ENCODE results near the gene ECT2.

The ECT2 gene

DNA sequence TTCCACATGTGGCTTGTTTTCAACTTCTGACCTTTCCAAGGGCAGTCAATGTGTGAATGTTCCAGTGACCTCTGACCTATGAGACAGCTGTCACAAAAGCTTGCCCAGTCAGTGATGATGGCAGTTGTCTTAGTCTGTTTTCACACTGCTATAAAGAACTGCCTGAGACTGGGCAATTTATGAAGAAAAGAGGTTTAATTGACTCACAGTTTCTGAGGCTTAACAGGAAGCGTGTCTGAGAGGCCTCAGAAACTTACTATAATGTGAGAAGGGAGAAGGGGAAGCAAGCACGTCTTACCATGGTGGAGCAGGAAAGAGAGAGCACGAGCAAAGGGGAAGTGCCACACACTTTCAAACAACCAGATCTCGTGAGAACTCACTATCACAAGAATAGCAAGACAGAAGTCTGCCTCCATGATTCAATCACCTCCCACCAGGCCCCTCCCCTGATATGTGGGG lies 95.6 kb downstream of the ECT2 start:
- ChIA-PET CTCF (no interaction called here), POLR2A (no interaction called here)
- TF ChIP-seq SP1 (IDR thresholded peaks at IDR 0.05): no peak
- no peak for TF ChIP-seq BHLHE40 (IDR thresholded peaks at IDR 0.05; ENCODE audit: borderline replicate concordance)
- no peak for TF ChIP-seq ARNT (IDR thresholded peaks at IDR 0.05)
- TF ChIP-seq L3MBTL2 (conservative IDR thresholded peaks at IDR 0.05): no peak
- no peak for TF ChIP-seq HDGF (IDR thresholded peaks at IDR 0.05; ENCODE audit: borderline replicate concordance)
- TF ChIP-seq ELF4 (IDR thresholded peaks at IDR 0.05): no peak
- no peak for TF ChIP-seq LEF1 (IDR thresholded peaks at IDR 0.05; ENCODE audit: borderline replicate concordance)
- no peak for TF ChIP-seq FOXK2 (IDR thresholded peaks at IDR 0.05)
- TF ChIP-seq ZNF384 (IDR thresholded peaks at IDR 0.05): no peak
- TF ChIP-seq FOXM1 (IDR thresholded peaks at IDR 0.05; ENCODE audit: borderline replicate concordance): no peak
- TF ChIP-seq SUZ12 (IDR thresholded peaks at IDR 0.05): no peak
- no peak for TF ChIP-seq TARDBP (IDR thresholded peaks at IDR 0.05)
- no peak for TF ChIP-seq PKNOX1 (IDR thresholded peaks at IDR 0.05)
- TF ChIP-seq FOXA1 (IDR thresholded peaks at IDR 0.05): no peak
- no peak for TF ChIP-seq CTBP1 (IDR thresholded peaks at IDR 0.05; ENCODE audit: borderline replicate concordance)
- DNase-seq (ENCODE audit: extremely low spot score): no peak

DNA sequence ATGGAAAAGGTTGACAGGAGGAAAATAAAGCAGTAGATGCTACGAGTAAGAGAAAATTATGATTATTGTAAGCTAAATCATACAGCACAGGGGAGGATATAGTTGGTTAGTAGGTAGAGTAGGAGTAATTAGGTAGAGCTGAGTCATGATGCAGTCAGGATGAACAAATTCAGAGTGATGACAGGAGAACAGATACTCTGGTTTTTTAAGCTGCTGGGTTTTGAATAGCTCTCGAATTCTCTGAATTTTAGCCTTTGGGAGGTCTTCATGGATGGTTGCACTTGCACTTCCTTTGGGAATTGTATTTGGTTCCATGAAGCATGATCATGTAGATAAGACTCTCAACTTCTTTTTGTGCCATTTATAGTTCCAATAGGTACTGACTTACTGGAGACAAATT lies 96.2 kb downstream of the ECT2 start:
- CTCF ChIA-PET: no interaction called here
- no peak for TF ChIP-seq CTBP1 (IDR thresholded peaks at IDR 0.05; ENCODE audit: borderline replicate concordance)
- no peak for TF ChIP-seq ARNT (IDR thresholded peaks at IDR 0.05)
- no peak for TF ChIP-seq BHLHE40 (IDR thresholded peaks at IDR 0.05; ENCODE audit: borderline replicate concordance)
- TF ChIP-seq SP1 (IDR thresholded peaks at IDR 0.05): no peak
- TF ChIP-seq FOXA1 (IDR thresholded peaks at IDR 0.05): no peak
- no peak for TF ChIP-seq SUZ12 (IDR thresholded peaks at IDR 0.05)
- TF ChIP-seq TARDBP (IDR thresholded peaks at IDR 0.05): no peak
- TF ChIP-seq FOXK2 (IDR thresholded peaks at IDR 0.05): no peak
- no peak for TF ChIP-seq ZNF384 (IDR thresholded peaks at IDR 0.05)
- TF ChIP-seq HDGF (IDR thresholded peaks at IDR 0.05; ENCODE audit: borderline replicate concordance): no peak
- TF ChIP-seq LEF1 (IDR thresholded peaks at IDR 0.05; ENCODE audit: borderline replicate concordance): no peak
- TF ChIP-seq ELF4 (IDR thresholded peaks at IDR 0.05): no peak
- TF ChIP-seq L3MBTL2 (conservative IDR thresholded peaks at IDR 0.05): no peak
- no peak for TF ChIP-seq NFRKB (IDR thresholded peaks at IDR 0.05)
- no peak for TF ChIP-seq PKNOX1 (IDR thresholded peaks at IDR 0.05)
- no peak for TF ChIP-seq FOXM1 (IDR thresholded peaks at IDR 0.05; ENCODE audit: borderline replicate concordance)
- POLR2A ChIA-PET: no interaction called here
- DNase-seq (ENCODE audit: extremely low spot score): no peak

GRCh38 chr3:172847292-172847691 lies 96.8 kb downstream of the ECT2 start:
- TF ChIP-seq BHLHE40 (IDR thresholded peaks at IDR 0.05; ENCODE audit: borderline replicate concordance) (no peak), NFRKB (IDR thresholded peaks at IDR 0.05) (no peak), FOXA1 (IDR thresholded peaks at IDR 0.05) (no peak), SUZ12 (IDR thresholded peaks at IDR 0.05) (no peak), L3MBTL2 (conservative IDR thresholded peaks at IDR 0.05) (no peak), ARNT (IDR thresholded peaks at IDR 0.05) (no peak), PKNOX1 (IDR thresholded peaks at IDR 0.05) (no peak), ZNF384 (IDR thresholded peaks at IDR 0.05) (no peak), FOXK2 (IDR thresholded peaks at IDR 0.05) (no peak), CTBP1 (IDR thresholded peaks at IDR 0.05; ENCODE audit: borderline replicate concordance) (no peak)
- ChIA-PET POLR2A (no interaction called here), CTCF (no interaction called here)
- no peak for DNase-seq (ENCODE audit: extremely low spot score)

GRCh38 chr3:172848910-172849309 lies 98.4 kb downstream of the ECT2 start:
- CTCF ChIA-PET: no interaction called here
- TF ChIP-seq FOXK2 (IDR thresholded peaks at IDR 0.05): no peak
- no peak for TF ChIP-seq LEF1 (IDR thresholded peaks at IDR 0.05; ENCODE audit: borderline replicate concordance)
- no peak for TF ChIP-seq CTBP1 (IDR thresholded peaks at IDR 0.05; ENCODE audit: borderline replicate concordance)
- TF ChIP-seq ELF4 (IDR thresholded peaks at IDR 0.05): no peak
- no peak for TF ChIP-seq HDGF (IDR thresholded peaks at IDR 0.05; ENCODE audit: borderline replicate concordance)
- no peak for TF ChIP-seq NFRKB (IDR thresholded peaks at IDR 0.05)
- TF ChIP-seq PKNOX1 (IDR thresholded peaks at IDR 0.05): no peak
- no peak for TF ChIP-seq SUZ12 (IDR thresholded peaks at IDR 0.05)
- no peak for TF ChIP-seq BHLHE40 (IDR thresholded peaks at IDR 0.05; ENCODE audit: borderline replicate concordance)
- TF ChIP-seq ZNF384 (IDR thresholded peaks at IDR 0.05): no peak
- TF ChIP-seq ARNT (IDR thresholded peaks at IDR 0.05): no peak
- TF ChIP-seq FOXA1 (IDR thresholded peaks at IDR 0.05): no peak
- TF ChIP-seq SP1 (IDR thresholded peaks at IDR 0.05): no peak
- POLR2A ChIA-PET: no interaction called here
- no peak for DNase-seq (ENCODE audit: extremely low spot score)

DNA sequence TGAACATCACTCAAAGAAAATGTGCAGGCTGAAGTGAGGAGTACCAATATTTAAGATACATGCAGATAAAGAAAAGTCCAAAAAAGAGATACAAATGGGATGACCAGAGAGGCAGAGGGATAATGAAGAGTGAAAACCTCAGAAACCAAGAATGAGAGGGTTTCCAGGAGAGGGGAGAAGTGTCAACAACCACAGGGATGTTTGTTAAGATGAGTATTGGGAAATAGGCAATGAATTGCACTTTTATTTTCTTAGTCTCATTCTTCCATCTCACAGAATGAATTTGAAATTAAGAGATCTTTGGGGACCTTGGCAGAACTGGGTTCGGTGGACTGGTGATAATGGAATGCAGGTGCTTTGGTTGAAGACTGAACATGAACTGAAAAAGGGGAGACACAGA lies 102.5 kb downstream of the ECT2 start:
- no peak for TF ChIP-seq ZNF384 (IDR thresholded peaks at IDR 0.05)
- TF ChIP-seq LEF1 (IDR thresholded peaks at IDR 0.05; ENCODE audit: borderline replicate concordance): no peak
- no peak for TF ChIP-seq ARNT (IDR thresholded peaks at IDR 0.05)
- no peak for TF ChIP-seq FOXM1 (IDR thresholded peaks at IDR 0.05; ENCODE audit: borderline replicate concordance)
- TF ChIP-seq FOXA1 (IDR thresholded peaks at IDR 0.05): no peak
- TF ChIP-seq BHLHE40 (IDR thresholded peaks at IDR 0.05; ENCODE audit: borderline replicate concordance): no peak
- TF ChIP-seq HDGF (IDR thresholded peaks at IDR 0.05; ENCODE audit: borderline replicate concordance): no peak
- no peak for TF ChIP-seq ELF4 (IDR thresholded peaks at IDR 0.05)
- no peak for TF ChIP-seq TARDBP (IDR thresholded peaks at IDR 0.05)
- no peak for TF ChIP-seq PKNOX1 (IDR thresholded peaks at IDR 0.05)
- TF ChIP-seq SP1 (IDR thresholded peaks at IDR 0.05): no peak
- TF ChIP-seq NFRKB (IDR thresholded peaks at IDR 0.05): no peak
- no peak for TF ChIP-seq L3MBTL2 (conservative IDR thresholded peaks at IDR 0.05)
- no peak for TF ChIP-seq CTBP1 (IDR thresholded peaks at IDR 0.05; ENCODE audit: borderline replicate concordance)
- TF ChIP-seq FOXK2 (IDR thresholded peaks at IDR 0.05): no peak
- no peak for TF ChIP-seq SUZ12 (IDR thresholded peaks at IDR 0.05)
- CTCF ChIA-PET: no interaction called here
- DNase-seq (ENCODE audit: extremely low spot score): no peak
- POLR2A ChIA-PET: no interaction called here

Measured in HEK293T (cell line).